Testis (tissue), 3 donors: ENCODE data around the gene LPIN1. TPM values are rescaled to one million over a fixed set of nuclear protein-coding genes. Genes with fewer than 3 reads are reported as not detected.

Experiments used
- DNase-seq: peaks from one replicate; pipeline ENCODE4 v3.0.0-alpha.2; 2019
- H3K27ac ChIP-seq, 2 donors: fragments of 200-600 bp; sonication (generic); one replicate each; pipeline ENCODE4 v1.5.1; 2019
- H3K27me3 ChIP-seq: fragments of 200-600 bp; sonication (generic); one replicate; pipeline ENCODE4 v1.5.1; 2019
- H3K36me3 ChIP-seq: fragments of 200-600 bp; sonication (generic); one replicate; pipeline ENCODE4 v1.5.1; 2017; ENCODE audit warnings: low read depth; ENCODE audit errors: missing control alignments
- H3K4me1 ChIP-seq: fragments of 200-600 bp; sonication (generic); one replicate; pipeline ENCODE4 v1.5.1; 2019
- H3K4me3 ChIP-seq, 2 donors: fragments of 200-600 bp; sonication (generic); one replicate each; pipeline ENCODE4 v1.5.1; 2017 to 2019
- H3K9me3 ChIP-seq: fragments of 200-600 bp; sonication (generic); one replicate; pipeline ENCODE4 v1.5.1; 2017
- POLR2A ChIP-seq: fragments of 450-650 bp; IDR thresholded peaks from one replicate; pipeline ENCODE4 v1.6.1; 2017; ENCODE audit warnings: antibody characterized with exemption, mild to moderate bottlenecking, moderate library complexity
- WGBS, 2 donors: methylation state at CpG; one replicate each; pipeline ENCODE4 v1.1.5; 2018; 5-methylcytosine and 5-hydroxymethylcytosine counted together
- intact Hi-C: fragments of 100-400 bp; cut with DNase I; formaldehyde crosslinking; loops from one replicate; pipeline ENCODE4 v1.15.1; 2023; ENCODE audit warnings: low total_unique reads
- polyA plus RNA-seq: library from polyadenylated mRNA; stranded (reverse); fragments of 350-450 nt; fragmentation: Illumina TruSeq; extraction: RNeasy Lipid Tissue Mini Kit (QIAGEN cat#74804); gene quantifications from one replicate; pipeline ENCODE4 v1.2.3, GENCODE V29; 2014; ENCODE audit warnings: low read depth, low replicate concordance; ENCODE audit not compliant: insufficient read depth
- total RNA-seq, 2 donors: library from RNA; depleted of rRNA; stranded (reverse); fragments of >200 nt; gene quantifications; one replicate each; pipeline ENCODE4 v1.2.3, GENCODE V29; 2016
- TF ChIP-seq, protein P1 (sequence below), 3 experiments: fragments of 450-650 bp in 2 of 3; fragments of 200-600 bp in 1 of 3; sonication (generic) in 1 of 3; IDR thresholded peaks; one replicate each; pipeline ENCODE4 v1.5.1; 2016 to 2019; ENCODE audit warnings: antibody characterized with exemption in 3 of 3, mild to moderate bottlenecking in 2 of 3, moderate library complexity in 1 of 3

The LPIN1 gene
- total and polyA plus RNA-seq, 3 donors from 2014 or later = 90.0 to 198 (median 169) TPM

DNA sequence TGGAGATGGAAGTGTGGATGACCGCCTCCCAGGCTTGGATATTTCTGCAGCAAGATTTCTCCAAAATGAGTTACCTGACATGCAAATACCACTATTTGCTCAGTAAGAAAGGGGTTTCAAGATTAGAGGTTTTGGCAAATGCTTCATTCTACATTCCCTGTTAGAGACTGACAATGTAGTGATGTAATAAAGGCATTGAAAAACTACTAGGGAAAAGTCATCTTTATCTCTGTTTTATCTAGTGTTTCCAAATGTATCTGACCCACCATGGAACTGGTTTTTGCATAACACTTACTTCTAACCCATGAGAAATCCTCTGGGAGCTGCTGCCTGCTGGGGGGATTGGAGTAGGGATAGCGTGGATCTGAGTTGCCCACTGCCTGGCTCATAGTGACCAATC, 43.5 kb upstream of the LPIN1 start:
- no peak for TF ChIP-seq POLR2A
- TF ChIP-seq, protein P1, sequence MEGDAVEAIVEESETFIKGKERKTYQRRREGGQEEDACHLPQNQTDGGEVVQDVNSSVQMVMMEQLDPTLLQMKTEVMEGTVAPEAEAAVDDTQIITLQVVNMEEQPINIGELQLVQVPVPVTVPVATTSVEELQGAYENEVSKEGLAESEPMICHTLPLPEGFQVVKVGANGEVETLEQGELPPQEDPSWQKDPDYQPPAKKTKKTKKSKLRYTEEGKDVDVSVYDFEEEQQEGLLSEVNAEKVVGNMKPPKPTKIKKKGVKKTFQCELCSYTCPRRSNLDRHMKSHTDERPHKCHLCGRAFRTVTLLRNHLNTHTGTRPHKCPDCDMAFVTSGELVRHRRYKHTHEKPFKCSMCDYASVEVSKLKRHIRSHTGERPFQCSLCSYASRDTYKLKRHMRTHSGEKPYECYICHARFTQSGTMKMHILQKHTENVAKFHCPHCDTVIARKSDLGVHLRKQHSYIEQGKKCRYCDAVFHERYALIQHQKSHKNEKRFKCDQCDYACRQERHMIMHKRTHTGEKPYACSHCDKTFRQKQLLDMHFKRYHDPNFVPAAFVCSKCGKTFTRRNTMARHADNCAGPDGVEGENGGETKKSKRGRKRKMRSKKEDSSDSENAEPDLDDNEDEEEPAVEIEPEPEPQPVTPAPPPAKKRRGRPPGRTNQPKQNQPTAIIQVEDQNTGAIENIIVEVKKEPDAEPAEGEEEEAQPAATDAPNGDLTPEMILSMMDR (IDR thresholded peaks at IDR 0.05) = no peak
- intact Hi-C loops = no loop called here
- Histone ChIP-seq H3K27me3 (no peaks in the 10 kb centered on the region), H3K27ac (no peak overlapping the region), H3K4me1 (peaks cover 9% of the 10 kb centered on the region), H3K4me3 (no peak overlapping the region), H3K9me3 (no peaks in the 10 kb centered on the region), H3K36me3 (no peaks in the 10 kb centered on the region)
- no peak for DNase-seq
- 96 to 97% methylated on average over 2 of the region's 2 CpGs for WGBS, 2 donors

DNA sequence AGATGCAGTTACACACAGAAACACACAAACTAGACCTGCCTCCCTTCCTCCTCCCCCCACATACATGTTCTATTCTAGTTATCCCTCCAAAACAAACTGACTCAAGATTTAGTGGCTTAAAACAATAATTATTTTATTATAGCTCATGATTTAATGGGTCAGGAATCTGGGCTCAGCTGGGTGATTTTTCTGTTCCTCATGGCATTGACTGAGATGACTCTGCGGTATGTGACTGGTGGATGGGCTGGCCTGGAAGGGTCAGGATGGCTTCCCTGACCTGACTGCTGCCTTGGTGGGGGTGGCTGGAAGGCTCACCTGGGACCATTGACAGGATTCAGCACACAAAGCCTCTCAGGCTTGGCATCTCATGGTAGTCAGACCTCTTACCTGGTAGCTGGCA, 42.7 kb upstream of the LPIN1 start:
- TF ChIP-seq, protein P1 (IDR thresholded peaks at IDR 0.05) = no peak
- no peak for TF ChIP-seq POLR2A
- 94 to 100% methylated on average over 1 of the region's 1 CpG for WGBS, 2 donors
- Histone ChIP-seq H3K4me1 (peaks cover 3% of the 10 kb centered on the region), H3K27me3 (no peaks in the 10 kb centered on the region), H3K9me3 (no peaks in the 10 kb centered on the region), H3K36me3 (no peaks in the 10 kb centered on the region), H3K27ac (no peak overlapping the region), H3K4me3 (no peak overlapping the region)
- no peak for DNase-seq
- intact Hi-C loops = no loop called here

DNA sequence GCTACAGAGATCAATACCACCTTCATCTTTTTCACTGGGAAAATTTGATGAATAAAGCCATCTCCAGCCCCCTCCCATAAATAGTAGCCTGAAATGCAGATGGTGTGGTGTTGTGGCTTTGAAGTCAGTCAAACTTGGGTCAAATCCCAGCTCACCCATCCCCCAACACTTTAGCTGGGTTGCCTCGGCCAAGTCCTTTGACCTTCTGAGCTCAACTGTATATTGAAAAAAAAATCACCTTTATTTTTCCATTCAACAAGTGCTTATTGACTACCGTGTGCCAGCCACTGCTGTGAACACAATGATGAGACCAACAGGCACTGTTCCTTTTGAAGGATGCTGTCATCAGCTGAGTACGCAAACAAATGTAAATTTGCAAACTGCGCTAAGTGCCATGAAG, 41.4 kb upstream of the LPIN1 start:
- TF ChIP-seq POLR2A = no peak
- TF ChIP-seq, protein P1 (IDR thresholded peaks at IDR 0.05) = no peak
- 94 to 98% methylated on average over 4 of the region's 4 CpGs for WGBS, 2 donors
- intact Hi-C loops = no loop called here

DNA sequence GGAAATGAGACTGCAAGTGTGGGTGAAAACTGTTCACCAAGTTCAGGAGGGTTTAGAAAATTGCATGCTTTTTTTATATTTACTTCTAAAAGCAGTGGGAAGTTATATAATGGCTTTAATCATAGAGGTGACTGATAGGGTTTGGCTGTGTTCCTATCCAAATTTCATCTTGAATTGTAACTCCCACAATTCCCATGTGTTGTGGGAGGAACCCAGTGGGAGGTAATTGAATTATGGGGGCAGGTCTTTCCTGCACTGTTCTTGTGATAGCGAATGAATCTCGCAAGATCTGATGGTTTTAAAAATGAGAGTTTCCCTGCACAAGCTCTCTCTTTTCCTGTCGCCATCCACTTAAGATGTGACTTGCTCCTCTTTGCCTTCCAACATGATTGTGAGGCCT, 40.7 kb upstream of the LPIN1 start:
- TF ChIP-seq, protein P1 (IDR thresholded peaks at IDR 0.05) = no peak
- TF ChIP-seq POLR2A = no peak
- Histone ChIP-seq H3K27me3 (no peaks in the 10 kb centered on the region), H3K9me3 (no peaks in the 10 kb centered on the region), H3K4me3 (no peak overlapping the region), H3K4me1 (peaks cover under 1% of the 10 kb centered on the region), H3K36me3 (no peaks in the 10 kb centered on the region), H3K27ac (no peak overlapping the region)
- intact Hi-C loops = no loop called here
- DNase-seq = no peak
- 92 to 94% methylated on average over 3 of the region's 3 CpGs for WGBS, 2 donors

More for the DNA sequence above, 41.4 kb upstream of the LPIN1 start:
- no peak for DNase-seq
- no peaks in the 10 kb centered on the region for H3K27me3 ChIP-seq
- H3K36me3 ChIP-seq = no peaks in the 10 kb centered on the region
- no peak overlapping the region for H3K4me3 ChIP-seq
- H3K27ac ChIP-seq = no peak overlapping the region
- H3K9me3 ChIP-seq = no peaks in the 10 kb centered on the region
- no peaks in the 10 kb centered on the region for H3K4me1 ChIP-seq

DNA sequence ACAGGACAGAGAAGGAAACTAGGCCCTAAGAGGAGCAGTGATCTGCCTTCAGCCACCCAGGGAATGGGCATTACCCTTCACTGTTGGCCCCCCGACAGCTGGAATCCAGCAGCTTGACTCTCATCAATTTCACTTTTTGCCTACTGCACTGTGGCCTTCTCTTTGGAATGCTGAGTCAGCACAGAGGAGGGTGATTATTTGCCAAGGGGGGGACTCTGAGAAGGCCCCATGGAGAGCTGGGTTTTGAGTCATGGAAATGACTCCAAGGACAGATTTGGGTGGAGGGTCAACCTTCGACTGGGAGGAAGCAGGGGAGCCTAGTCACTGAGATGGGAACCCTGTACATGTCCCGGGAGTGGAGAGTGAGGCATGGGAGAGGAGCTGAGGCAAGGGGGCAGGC, 38.3 kb upstream of the LPIN1 start:
- no peaks in the 10 kb centered on the region for H3K27me3 ChIP-seq
- H3K4me3 ChIP-seq = no peak overlapping the region
- peaks cover 6% of the 10 kb centered on the region for H3K4me1 ChIP-seq
- WGBS, 2 donors = 68 to 90% methylated on average over 3 of the region's 3 CpGs
- no peak for TF ChIP-seq POLR2A
- TF ChIP-seq, protein P1 (IDR thresholded peaks at IDR 0.05) = no peak
- intact Hi-C loops = no loop called here
- H3K36me3 ChIP-seq = no peaks in the 10 kb centered on the region
- DNase-seq = no peak
- no peak overlapping the region for H3K27ac ChIP-seq
- no peaks in the 10 kb centered on the region for H3K9me3 ChIP-seq
